Tibial artery (tissue), 4 donors: ENCODE measurements around the gene GALE.

Source experiments
- DNase-seq, 2 donors: peaks; one replicate each; pipeline ENCODE4 v3.0.0-alpha.2; 2019
- H3K27ac ChIP-seq, 2 donors: fragments of 200-600 bp; sonication (generic) in 1 of 2; 1 replicate in 1 of 2; 2 replicates in 1 of 2; pipeline ENCODE4 v1.5.1; 2018 to 2019; ENCODE audit warnings: mild to moderate bottlenecking in 1 of 2
- H3K27me3 ChIP-seq, 2 donors: fragments of 200-600 bp; sonication (generic) in 1 of 2; one replicate each; pipeline versions ENCODE4 v1.5.1 to v1.6.0; 2016 to 2019
- H3K36me3 ChIP-seq, 3 donors: fragments of 200-600 bp; sonication (generic) in 2 of 3; one replicate each; pipeline ENCODE4 v1.5.1; 2016 to 2019; ENCODE audit warnings: mild to moderate bottlenecking in 2 of 3
- H3K4me1 ChIP-seq, 4 donors: fragments of 200-600 bp; sonication (generic) in 2 of 4; 1 replicate in 3 of 4; 2 replicates in 1 of 4; pipeline ENCODE4 v1.5.1; 2016 to 2019
- H3K4me3 ChIP-seq, 2 donors: fragments of 200-600 bp; sonication (generic) in 1 of 2; 1 replicate in 1 of 2; 2 replicates in 1 of 2; pipeline ENCODE4 v1.5.1; 2018 to 2019; ENCODE audit warnings: mild to moderate bottlenecking in 2 of 2
- H3K9me3 ChIP-seq, 3 donors: fragments of 200-600 bp; sonication (generic) in 1 of 3; one replicate each; pipeline ENCODE4 v1.5.1; 2016 to 2019
- CTCF ChIP-seq, 2 experiments: fragments of 200-600 bp in 1 of 2; fragments of 450-650 bp in 1 of 2; IDR thresholded peaks; one replicate each; pipeline ENCODE4 v1.5.1; 2017 to 2019; ENCODE audit warnings: antibody characterized with exemption in 2 of 2, mild to moderate bottlenecking in 1 of 2, moderate library complexity in 1 of 2
- intact Hi-C: fragments of 100-400 bp; cut with DNase I; formaldehyde crosslinking; loops from one replicate; pipeline ENCODE4 v1.15.0; 2023; ENCODE audit warnings: low total_unique reads

The GALE gene

GRCh38 chr1:23825762-23826522, 25.4 kb upstream of the GALE start:
- Histone ChIP-seq H3K27me3 (no peaks in the 10 kb centered on the region), H3K9me3 (no peaks in the 10 kb centered on the region), H3K27ac (peak overlapping the region; percentile 93 to 95), H3K36me3 (no peaks in the 10 kb centered on the region), H3K4me3 (peak overlapping the region; percentile 87 to 90), H3K4me1 (peaks cover 0 to 11% (median 9%) of the 10 kb centered on the region in 4 donors)
- DNase-seq, result no peak
- TF ChIP-seq CTCF (IDR thresholded peaks at IDR 0.05), result no peak
- intact Hi-C loops, result no loop called here

- H3K4me1 ChIP-seq, result peaks cover 0 to 11% (median 9%) of the 10 kb centered on the region in 4 donors
- peak within 1 kb of the TSS; percentile 87 to 90 for H3K4me3 ChIP-seq
- intact Hi-C loops, result no loop called here
- TF ChIP-seq CTCF (IDR thresholded peaks at IDR 0.05), result peak in 1 of 2 experiments; percentile 4
- H3K9me3 ChIP-seq, result no peaks in the 10 kb centered on the region
- peak within 1 kb of the TSS; percentile 93 to 95 for H3K27ac ChIP-seq
- DNase-seq, result peak; percentile 92 to 95
- H3K36me3 ChIP-seq, result peaks cover 0 to 5% (median 0%) of the 10 kb centered on the region in 3 donors
- H3K27me3 ChIP-seq, result no peaks in the 10 kb centered on the region
Measured at GRCh38 chr1:23825076-23825761, 24.7 kb upstream of the GALE start, which contains the start of gene HMGCL. Gene HMGCL (minus strand): TSS chr1:23825429. CDS start chr1:23825415, 14 bp downstream.

- intact Hi-C loops, result no loop called here
- Histone ChIP-seq H3K27me3 (no peaks in the 10 kb centered on the region), H3K9me3 (no peaks in the 10 kb centered on the region), H3K4me3 (peak overlapping the region; percentile 87 to 90), H3K27ac (peak overlapping the region; percentile 93 to 95), H3K4me1 (peaks cover 0 to 11% (median 9%) of the 10 kb centered on the region in 4 donors), H3K36me3 (peaks cover 0 to 10% (median under 1%) of the 10 kb centered on the region in 3 donors)
- no peak for DNase-seq
- no peak for TF ChIP-seq CTCF (IDR thresholded peaks at IDR 0.05)
Measured at GRCh38 chr1:23824711-23825075, 24.1 kb upstream of the GALE start.

GRCh38 chr1:23823767-23824166, 23.2 kb upstream of the GALE start:
- Histone ChIP-seq H3K4me1 (peaks cover 0 to 11% (median 9%) of the 10 kb centered on the region in 4 donors), H3K27ac (no peak overlapping the region), H3K36me3 (peaks cover 0 to 18% (median 6%) of the 10 kb centered on the region in 3 donors), H3K4me3 (no peak overlapping the region), H3K27me3 (no peaks in the 10 kb centered on the region), H3K9me3 (no peaks in the 10 kb centered on the region)
- TF ChIP-seq CTCF (IDR thresholded peaks at IDR 0.05), result no peak
- no peak for DNase-seq
- intact Hi-C loops, result no loop called here

GRCh38 chr1:23817633-23818032, 17.1 kb upstream of the GALE start:
- Histone ChIP-seq H3K36me3 (peaks cover 38 to 78% (median 67%) of the 10 kb centered on the region in 3 donors), H3K27ac (no peak overlapping the region), H3K4me3 (no peak overlapping the region), H3K9me3 (no peaks in the 10 kb centered on the region), H3K27me3 (no peaks in the 10 kb centered on the region), H3K4me1 (no peaks in the 10 kb centered on the region)
- DNase-seq, result no peak
- intact Hi-C loops, result loop anchor here (10.0 kb wide), 1 partner anchor 97 kb away; the partner anchor contains the start of gene CNR2
- TF ChIP-seq CTCF (IDR thresholded peaks at IDR 0.05), result no peak
